Vagina (tissue), 2 donors: ENCODE data around the gene SLC7A9. TPM values are rescaled to one million over a fixed set of nuclear protein-coding genes. Genes with fewer than 3 reads are reported as not detected.

Experiments used
- DNase-seq, 2 donors: peaks; one replicate each; pipeline ENCODE4 v3.0.0-alpha.2; 2017; ENCODE audit errors: extremely low spot score in 2 of 2
- H3K27ac ChIP-seq: fragments of 200-600 bp; sonication (generic); one replicate; pipeline ENCODE4 v1.5.1; 2019
- H3K27me3 ChIP-seq: fragments of 200-600 bp; sonication (generic); one replicate; pipeline ENCODE4 v1.5.1; 2019
- H3K36me3 ChIP-seq, 2 donors: fragments of 200-600 bp; sonication (generic); one replicate each; pipeline ENCODE4 v1.5.1; 2017 to 2019
- H3K4me1 ChIP-seq: fragments of 200-600 bp; sonication (generic); one replicate; pipeline ENCODE4 v1.5.1; 2019
- H3K4me3 ChIP-seq, 2 donors: fragments of 200-600 bp; sonication (generic); 1 replicate in 1 of 2; 2 replicates in 1 of 2; pipeline ENCODE4 v1.5.1; 2016 to 2019
- H3K9me3 ChIP-seq: fragments of 200-600 bp; sonication (generic); one replicate; pipeline ENCODE4 v1.5.1; 2019
- CTCF ChIP-seq, 3 experiments: fragments of 450-650 bp in 2 of 3; fragments of 200-600 bp in 1 of 3; sonication (generic) in 1 of 3; IDR thresholded peaks; one replicate each; pipeline ENCODE4 v1.5.1; 2017 to 2019; ENCODE audit warnings: antibody characterized with exemption in 3 of 3, mild to moderate bottlenecking in 2 of 3, moderate library complexity in 2 of 3
- POLR2A ChIP-seq, 2 donors: fragments of 450-650 bp; IDR thresholded peaks; one replicate each; pipeline ENCODE4 v1.6.1; 2017; ENCODE audit warnings: antibody characterized with exemption in 2 of 2, mild to moderate bottlenecking in 2 of 2, moderate library complexity in 2 of 2
- POLR2AphosphoS5 ChIP-seq, 2 donors: sonication (generic); formaldehyde crosslinking; IDR thresholded peaks; one replicate each; pipeline ENCODE4 v1.9.0; 2017; ENCODE audit warnings: antibody characterized with exemption in 2 of 2, mild to moderate bottlenecking in 2 of 2, low read depth in 1 of 2; ENCODE audit not compliant: insufficient read depth in 1 of 2
- intact Hi-C: fragments of 100-400 bp; cut with DNase I; formaldehyde crosslinking; loops from one replicate; pipeline ENCODE4 v1.15.1; 2023
- total RNA-seq: library from RNA; depleted of rRNA; stranded (reverse); fragments of >200 nt; gene quantifications from one replicate; pipeline ENCODE4 v1.2.3, GENCODE V29; 2016

The SLC7A9 gene
- total RNA-seq, 1 donor from 2014 or later, result not detected

GRCh38 chr19:32864318-32865007 lies 5.1 kb downstream of the SLC7A9 start:
- TF ChIP-seq CTCF (IDR thresholded peaks at IDR 0.05) (no peak), POLR2A (IDR thresholded peaks at IDR 0.05) (no peak), POLR2AphosphoS5 (IDR thresholded peaks at IDR 0.05; ENCODE audit: insufficient read depth in 1 of 2, low read depth in 1 of 2) (no peak)
- Histone ChIP-seq H3K36me3 (no peaks in the 10 kb centered on the region), H3K27ac (no peak overlapping the region), H3K27me3 (no peaks in the 10 kb centered on the region), H3K9me3 (no peaks in the 10 kb centered on the region), H3K4me1 (no peaks in the 10 kb centered on the region), H3K4me3 (no peak overlapping the region)
- DNase-seq, result no peak
- intact Hi-C loops, result no loop called here

- Histone ChIP-seq H3K27me3 (no peaks in the 10 kb centered on the region), H3K4me1 (no peaks in the 10 kb centered on the region), H3K4me3 (no peak overlapping the region), H3K27ac (no peak overlapping the region), H3K36me3 (no peaks in the 10 kb centered on the region), H3K9me3 (no peaks in the 10 kb centered on the region)
- DNase-seq, result no peak
- intact Hi-C loops, result no loop called here
- TF ChIP-seq POLR2A (IDR thresholded peaks at IDR 0.05), result no peak
- TF ChIP-seq CTCF (IDR thresholded peaks at IDR 0.05), result no peak
- TF ChIP-seq POLR2AphosphoS5 (IDR thresholded peaks at IDR 0.05; ENCODE audit: insufficient read depth in 1 of 2, low read depth in 1 of 2), result no peak
Measured at GRCh38 chr19:32863841-32864240, 5.7 kb downstream of the SLC7A9 start.

GRCh38 chr19:32863301-32863700 lies 6.3 kb downstream of the SLC7A9 start:
- Histone ChIP-seq H3K4me3 (no peak overlapping the region), H3K27me3 (no peaks in the 10 kb centered on the region), H3K4me1 (no peaks in the 10 kb centered on the region), H3K9me3 (no peaks in the 10 kb centered on the region), H3K36me3 (no peaks in the 10 kb centered on the region), H3K27ac (no peak overlapping the region)
- DNase-seq, result no peak
- intact Hi-C loops, result no loop called here
- no peak for TF ChIP-seq CTCF (IDR thresholded peaks at IDR 0.05)
- no peak for TF ChIP-seq POLR2AphosphoS5 (IDR thresholded peaks at IDR 0.05; ENCODE audit: insufficient read depth in 1 of 2, low read depth in 1 of 2)
- TF ChIP-seq POLR2A (IDR thresholded peaks at IDR 0.05), result no peak

- Histone ChIP-seq H3K36me3 (no peaks in the 10 kb centered on the region), H3K4me3 (no peak overlapping the region), H3K4me1 (no peaks in the 10 kb centered on the region), H3K27me3 (no peaks in the 10 kb centered on the region), H3K9me3 (no peaks in the 10 kb centered on the region), H3K27ac (no peak overlapping the region)
- no peak for TF ChIP-seq POLR2A (IDR thresholded peaks at IDR 0.05)
- TF ChIP-seq POLR2AphosphoS5 (IDR thresholded peaks at IDR 0.05; ENCODE audit: insufficient read depth in 1 of 2, low read depth in 1 of 2), result no peak
- no peak for TF ChIP-seq CTCF (IDR thresholded peaks at IDR 0.05)
- no peak for DNase-seq
- intact Hi-C loops, result no loop called here
Measured at GRCh38 chr19:32862741-32863140, 6.8 kb downstream of the SLC7A9 start.

- no peaks in the 10 kb centered on the region for H3K27me3 ChIP-seq
- no peak for DNase-seq
- no peak overlapping the region for H3K4me3 ChIP-seq
- intact Hi-C loops, result no loop called here
- no peaks in the 10 kb centered on the region for H3K36me3 ChIP-seq
- no peaks in the 10 kb centered on the region for H3K9me3 ChIP-seq
- no peaks in the 10 kb centered on the region for H3K4me1 ChIP-seq
- no peak for TF ChIP-seq POLR2A (IDR thresholded peaks at IDR 0.05)
- H3K27ac ChIP-seq, result no peak overlapping the region
Measured at GRCh38 chr19:32862173-32862572, 7.4 kb downstream of the SLC7A9 start.
